Measurements from ENCODE around the gene PBRM1. TPM values are rescaled to one million over a fixed set of nuclear protein-coding genes. Genes with fewer than 3 reads are reported as not detected.

PBRM1 gene
- total RNA-seq, 1 donor from 2014 or later, result 51.5 TPM

- no peak overlapping the region for H3K4me3 ChIP-seq (ENCODE audit: low read depth, low read length)
- no peak for TF ChIP-seq CTCF (conservative IDR thresholded peaks at IDR 0.05; ENCODE audit: low read depth, low read length)
- DNase-seq (ENCODE audit: low read depth), result no peak
These were observed 76.3 kb downstream of the PBRM1 start for GRCh38 chr3:52609316-52609815.

GRCh38 chr3:52608337-52608736 lies 77.4 kb downstream of the PBRM1 start:
- TF ChIP-seq CTCF (conservative IDR thresholded peaks at IDR 0.05; ENCODE audit: low read depth, low read length), result no peak

GRCh38 chr3:52606373-52607085 lies 79.2 kb downstream of the PBRM1 start:
- no peak for TF ChIP-seq CTCF (conservative IDR thresholded peaks at IDR 0.05; ENCODE audit: low read depth, low read length)
- H3K4me3 ChIP-seq (ENCODE audit: low read depth, low read length), result no peak overlapping the region
- peak; percentile 70 for DNase-seq (ENCODE audit: low read depth)

More at GRCh38 chr3:52608337-52608736, 77.4 kb downstream of the PBRM1 start:
- DNase-seq (ENCODE audit: low read depth), result no peak
- H3K4me3 ChIP-seq (ENCODE audit: low read depth, low read length), result no peak overlapping the region

GRCh38 chr3:52600258-52600657 lies 85.5 kb downstream of the PBRM1 start:
- DNase-seq (ENCODE audit: low read depth), result no peak
- no peak overlapping the region for H3K4me3 ChIP-seq (ENCODE audit: low read depth, low read length)
- no peak for TF ChIP-seq CTCF (conservative IDR thresholded peaks at IDR 0.05; ENCODE audit: low read depth, low read length)

GRCh38 chr3:52596658-52597265 lies 89.0 kb downstream of the PBRM1 start:
- H3K4me3 ChIP-seq (ENCODE audit: low read depth, low read length), result no peak overlapping the region
- DNase-seq (ENCODE audit: low read depth), result no peak
- no peak for TF ChIP-seq CTCF (conservative IDR thresholded peaks at IDR 0.05; ENCODE audit: low read depth, low read length)

GRCh38 chr3:52593103-52593502 lies 92.6 kb downstream of the PBRM1 start:
- TF ChIP-seq CTCF (conservative IDR thresholded peaks at IDR 0.05; ENCODE audit: low read depth, low read length), result no peak
- no peak for DNase-seq (ENCODE audit: low read depth)
- H3K4me3 ChIP-seq (ENCODE audit: low read depth, low read length), result no peak overlapping the region
